ENCODE measurements around the gene INTS3. TPM values are rescaled to one million over a fixed set of nuclear protein-coding genes. Genes with fewer than 3 reads are reported as not detected.

Gene INTS3, protein sequence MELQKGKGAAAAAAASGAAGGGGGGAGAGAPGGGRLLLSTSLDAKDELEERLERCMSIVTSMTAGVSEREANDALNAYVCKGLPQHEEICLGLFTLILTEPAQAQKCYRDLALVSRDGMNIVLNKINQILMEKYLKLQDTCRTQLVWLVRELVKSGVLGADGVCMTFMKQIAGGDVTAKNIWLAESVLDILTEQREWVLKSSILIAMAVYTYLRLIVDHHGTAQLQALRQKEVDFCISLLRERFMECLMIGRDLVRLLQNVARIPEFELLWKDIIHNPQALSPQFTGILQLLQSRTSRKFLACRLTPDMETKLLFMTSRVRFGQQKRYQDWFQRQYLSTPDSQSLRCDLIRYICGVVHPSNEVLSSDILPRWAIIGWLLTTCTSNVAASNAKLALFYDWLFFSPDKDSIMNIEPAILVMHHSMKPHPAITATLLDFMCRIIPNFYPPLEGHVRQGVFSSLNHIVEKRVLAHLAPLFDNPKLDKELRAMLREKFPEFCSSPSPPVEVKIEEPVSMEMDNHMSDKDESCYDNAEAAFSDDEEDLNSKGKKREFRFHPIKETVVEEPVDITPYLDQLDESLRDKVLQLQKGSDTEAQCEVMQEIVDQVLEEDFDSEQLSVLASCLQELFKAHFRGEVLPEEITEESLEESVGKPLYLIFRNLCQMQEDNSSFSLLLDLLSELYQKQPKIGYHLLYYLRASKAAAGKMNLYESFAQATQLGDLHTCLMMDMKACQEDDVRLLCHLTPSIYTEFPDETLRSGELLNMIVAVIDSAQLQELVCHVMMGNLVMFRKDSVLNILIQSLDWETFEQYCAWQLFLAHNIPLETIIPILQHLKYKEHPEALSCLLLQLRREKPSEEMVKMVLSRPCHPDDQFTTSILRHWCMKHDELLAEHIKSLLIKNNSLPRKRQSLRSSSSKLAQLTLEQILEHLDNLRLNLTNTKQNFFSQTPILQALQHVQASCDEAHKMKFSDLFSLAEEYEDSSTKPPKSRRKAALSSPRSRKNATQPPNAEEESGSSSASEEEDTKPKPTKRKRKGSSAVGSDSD
- total RNA-seq (2014; rRNA removed; shearing (Covaris generic)), result 16.7 and 18.6 TPM in 2 replicates

DNA sequence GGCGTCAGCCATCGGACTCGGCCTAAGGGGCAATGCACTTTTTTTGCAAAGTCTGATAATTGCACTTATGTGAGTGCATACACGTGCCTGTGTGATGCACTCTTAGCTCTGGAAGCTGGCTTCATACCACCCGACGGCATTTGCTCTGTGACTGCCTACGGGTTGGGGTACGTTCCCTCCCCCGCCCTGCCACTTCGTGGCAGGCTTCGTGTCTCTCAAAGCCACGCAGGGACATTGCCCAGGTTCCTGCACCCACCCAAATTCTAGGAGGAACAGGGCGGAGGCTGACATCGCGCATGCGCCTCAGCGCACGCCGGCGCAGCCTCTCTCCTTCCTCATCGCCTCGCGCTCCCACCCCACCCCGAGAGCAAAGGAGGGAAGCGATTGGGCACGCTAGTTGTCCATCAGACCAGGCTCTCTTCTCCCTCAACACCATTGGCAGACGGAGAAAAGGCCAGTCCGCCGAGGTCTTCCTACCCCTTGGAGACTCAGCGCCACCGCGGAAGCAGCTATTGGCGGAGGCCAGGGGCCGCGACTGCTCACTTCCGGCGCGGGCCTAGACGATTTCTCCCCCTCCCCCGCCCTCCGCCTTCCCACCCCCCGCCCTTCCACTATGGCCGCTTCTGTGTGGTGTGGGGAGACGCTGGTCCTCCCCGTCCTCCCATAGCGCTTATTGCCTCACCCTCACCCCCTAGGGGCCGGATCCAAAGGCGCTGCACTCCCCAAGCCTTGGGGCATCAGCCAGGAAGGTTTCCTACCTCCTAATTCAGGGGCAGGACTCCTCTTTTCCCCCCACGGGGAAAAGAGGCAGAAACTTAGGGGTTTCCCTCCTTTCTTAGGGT, at the start of gene INTS3:
INTS3 (plus strand) TSS at position 588 of the 842 bp plus-strand sequence. CDS start 585 bp downstream, outside the sequence.
- peak; percentile 100 for DNase-seq (ENCODE audit: low spot score)

DNA sequence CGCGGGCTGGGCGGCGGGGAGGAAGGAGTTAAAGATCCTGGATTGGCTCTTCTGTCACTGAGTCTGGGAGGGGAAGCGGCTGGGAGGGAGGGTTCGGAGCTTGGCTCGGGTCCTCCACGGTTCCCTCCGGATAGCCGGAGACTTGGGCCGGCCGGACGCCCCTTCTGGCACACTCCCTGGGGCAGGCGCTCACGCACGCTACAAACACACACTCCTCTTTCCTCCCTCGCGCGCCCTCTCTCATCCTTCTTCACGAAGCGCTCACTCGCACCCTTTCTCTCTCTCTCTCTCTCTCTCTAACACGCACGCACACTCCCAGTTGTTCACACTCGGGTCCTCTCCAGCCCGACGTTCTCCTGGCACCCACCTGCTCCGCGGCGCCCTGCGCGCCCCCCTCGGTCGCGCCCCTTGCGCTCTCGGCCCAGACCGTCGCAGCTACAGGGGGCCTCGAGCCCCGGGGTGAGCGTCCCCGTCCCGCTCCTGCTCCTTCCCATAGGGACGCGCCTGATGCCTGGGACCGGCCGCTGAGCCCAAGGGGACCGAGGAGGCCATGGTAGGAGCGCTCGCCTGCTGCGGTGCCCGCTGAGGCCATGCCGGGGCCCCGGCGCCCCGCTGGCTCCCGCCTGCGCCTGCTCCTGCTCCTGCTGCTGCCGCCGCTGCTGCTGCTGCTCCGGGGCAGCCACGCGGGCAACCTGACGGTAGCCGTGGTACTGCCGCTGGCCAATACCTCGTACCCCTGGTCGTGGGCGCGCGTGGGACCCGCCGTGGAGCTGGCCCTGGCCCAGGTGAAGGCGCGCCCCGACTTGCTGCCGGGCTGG, 49.1 kb upstream of the INTS3 start, which contains the start of gene NPR1:
NPR1 (plus strand) TSS at position 170 of the 818 bp plus-strand sequence; CDS start at position 591, 421 bp downstream.
- DNase-seq (ENCODE audit: low spot score), result no peak

DNA sequence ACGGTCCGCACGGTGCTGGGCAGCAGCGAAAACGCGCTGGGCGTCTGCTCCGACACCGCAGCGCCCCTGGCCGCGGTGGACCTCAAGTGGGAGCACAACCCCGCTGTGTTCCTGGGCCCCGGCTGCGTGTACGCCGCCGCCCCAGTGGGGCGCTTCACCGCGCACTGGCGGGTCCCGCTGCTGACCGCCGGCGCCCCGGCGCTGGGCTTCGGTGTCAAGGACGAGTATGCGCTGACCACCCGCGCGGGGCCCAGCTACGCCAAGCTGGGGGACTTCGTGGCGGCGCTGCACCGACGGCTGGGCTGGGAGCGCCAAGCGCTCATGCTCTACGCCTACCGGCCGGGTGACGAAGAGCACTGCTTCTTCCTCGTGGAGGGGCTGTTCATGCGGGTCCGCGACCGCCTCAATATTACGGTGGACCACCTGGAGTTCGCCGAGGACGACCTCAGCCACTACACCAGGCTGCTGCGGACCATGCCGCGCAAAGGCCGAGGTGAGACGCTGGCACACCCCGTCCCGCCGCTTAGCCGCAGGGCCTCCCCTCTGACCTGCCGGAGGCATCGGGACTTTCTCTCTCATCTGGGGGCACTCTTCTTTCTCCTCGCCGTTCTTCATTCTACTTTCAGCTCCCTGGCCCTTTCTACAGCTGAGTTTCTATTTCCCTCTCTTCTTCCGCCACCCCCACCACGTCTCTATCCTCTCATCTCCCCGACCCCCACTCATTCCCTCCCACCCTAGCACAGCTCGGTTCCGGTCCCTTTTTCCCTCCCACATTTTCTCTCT, 48.3 kb upstream of the INTS3 start:
- DNase-seq (ENCODE audit: low spot score), result no peak

DNA sequence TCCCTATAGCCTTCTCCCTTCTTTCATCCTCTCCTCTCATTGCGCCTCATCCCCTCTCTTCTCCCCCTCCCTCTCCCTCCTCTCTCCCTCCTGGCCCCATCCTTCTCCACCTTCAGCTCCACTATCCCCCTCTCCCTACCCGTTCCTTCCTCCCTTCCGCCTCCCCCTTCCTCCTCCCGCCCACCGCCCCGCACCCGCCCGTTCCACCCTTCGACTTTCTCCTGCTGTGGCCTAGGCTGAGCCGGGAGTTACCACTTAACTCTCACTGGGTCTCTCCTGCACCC, 47.8 kb upstream of the INTS3 start:
- no peak for DNase-seq (ENCODE audit: low spot score)

DNA sequence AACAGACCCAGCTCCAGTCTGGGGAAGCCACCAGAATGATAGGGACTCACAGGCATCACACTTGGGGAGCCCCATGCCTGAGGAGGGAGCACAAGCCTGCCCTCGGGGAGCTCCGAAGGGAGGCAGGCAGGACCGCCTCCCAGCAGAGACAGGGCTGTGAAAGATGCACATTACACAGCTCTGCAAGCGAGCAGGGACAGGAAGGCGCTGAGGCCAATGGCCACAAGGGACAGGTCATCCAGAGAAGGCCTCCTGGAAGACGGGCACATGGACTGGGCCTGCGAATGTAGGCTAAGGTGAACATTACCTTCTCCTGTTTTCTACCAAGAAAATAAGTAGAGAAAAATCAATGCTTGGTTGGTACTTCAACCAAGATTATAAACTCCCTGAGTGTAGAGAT, 45.1 kb upstream of the INTS3 start:
- no peak for DNase-seq (ENCODE audit: low spot score)

DNA sequence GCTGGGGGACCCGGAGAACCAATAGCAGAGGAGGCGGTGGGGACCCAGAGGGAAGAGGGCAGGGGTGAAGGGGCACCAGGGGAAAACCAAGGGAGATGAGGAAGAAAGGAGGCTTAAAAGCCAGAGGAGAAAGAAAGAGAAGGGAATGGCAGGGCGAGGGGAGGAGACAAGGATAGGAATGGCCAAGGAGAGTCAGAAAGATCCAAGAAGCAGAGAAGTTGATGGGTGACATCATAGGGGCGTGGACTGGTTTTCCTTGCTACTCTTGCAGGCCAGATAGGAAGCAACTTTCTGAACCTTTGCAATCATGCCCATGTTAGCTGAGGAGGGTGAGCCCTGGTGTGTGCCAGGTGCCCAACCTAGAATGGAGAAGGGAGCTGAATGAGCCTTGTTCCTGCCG, 44.0 kb upstream of the INTS3 start:
- no peak for DNase-seq (ENCODE audit: low spot score)

DNA sequence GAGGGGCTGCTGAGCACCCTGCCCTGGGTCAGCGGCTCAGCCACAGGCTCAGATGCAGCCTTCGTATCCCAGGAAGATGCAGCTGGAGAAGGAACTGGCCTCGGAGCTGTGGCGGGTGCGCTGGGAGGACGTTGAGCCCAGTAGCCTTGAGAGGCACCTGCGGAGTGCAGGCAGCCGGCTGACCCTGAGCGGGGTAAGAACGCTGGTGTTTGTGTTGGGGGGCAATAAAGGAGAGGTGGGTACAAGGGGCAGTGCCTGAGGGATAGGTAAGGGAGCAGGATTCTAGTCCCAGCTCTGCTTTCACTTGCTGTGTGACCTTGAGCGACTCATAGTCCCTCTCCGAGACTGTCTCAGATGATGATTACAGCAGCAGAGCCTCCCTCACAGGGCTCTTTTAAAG, 43.0 kb upstream of the INTS3 start:
- DNase-seq (ENCODE audit: low spot score), result no peak

DNA sequence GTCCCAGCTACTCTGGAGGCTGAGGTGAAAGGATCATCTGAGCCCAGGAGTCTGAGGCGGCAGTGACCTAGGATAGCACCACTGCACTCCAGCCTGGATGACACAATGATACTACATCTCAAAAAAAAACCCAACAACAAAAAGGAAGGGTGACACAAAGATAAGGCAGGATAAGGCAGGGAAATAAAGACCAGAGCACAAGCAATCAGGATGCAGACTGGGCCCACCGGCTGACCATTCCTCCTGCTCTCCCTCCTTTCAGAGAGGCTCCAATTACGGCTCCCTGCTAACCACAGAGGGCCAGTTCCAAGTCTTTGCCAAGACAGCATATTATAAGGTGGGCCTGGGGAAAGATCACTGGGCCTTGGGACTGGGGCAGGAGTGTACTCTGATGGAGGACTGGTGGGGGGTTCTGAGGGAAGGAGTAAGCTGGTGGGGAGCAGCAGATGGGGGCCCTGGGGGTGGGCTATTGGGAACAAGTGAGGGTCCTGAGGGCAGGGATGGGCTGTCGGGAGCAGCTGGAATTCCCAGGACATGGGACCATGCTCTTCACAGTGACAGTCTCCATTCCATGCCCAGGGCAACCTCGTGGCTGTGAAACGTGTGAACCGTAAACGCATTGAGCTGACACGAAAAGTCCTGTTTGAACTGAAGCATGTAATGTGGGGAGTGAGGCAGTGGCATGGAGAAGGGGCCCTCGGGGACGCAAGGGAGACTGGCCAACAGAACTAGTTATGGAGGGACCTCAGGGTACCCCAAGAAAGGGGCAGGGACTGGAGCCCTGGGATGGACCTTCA, 42.1 kb upstream of the INTS3 start:
- no peak for DNase-seq (ENCODE audit: low spot score)

DNA sequence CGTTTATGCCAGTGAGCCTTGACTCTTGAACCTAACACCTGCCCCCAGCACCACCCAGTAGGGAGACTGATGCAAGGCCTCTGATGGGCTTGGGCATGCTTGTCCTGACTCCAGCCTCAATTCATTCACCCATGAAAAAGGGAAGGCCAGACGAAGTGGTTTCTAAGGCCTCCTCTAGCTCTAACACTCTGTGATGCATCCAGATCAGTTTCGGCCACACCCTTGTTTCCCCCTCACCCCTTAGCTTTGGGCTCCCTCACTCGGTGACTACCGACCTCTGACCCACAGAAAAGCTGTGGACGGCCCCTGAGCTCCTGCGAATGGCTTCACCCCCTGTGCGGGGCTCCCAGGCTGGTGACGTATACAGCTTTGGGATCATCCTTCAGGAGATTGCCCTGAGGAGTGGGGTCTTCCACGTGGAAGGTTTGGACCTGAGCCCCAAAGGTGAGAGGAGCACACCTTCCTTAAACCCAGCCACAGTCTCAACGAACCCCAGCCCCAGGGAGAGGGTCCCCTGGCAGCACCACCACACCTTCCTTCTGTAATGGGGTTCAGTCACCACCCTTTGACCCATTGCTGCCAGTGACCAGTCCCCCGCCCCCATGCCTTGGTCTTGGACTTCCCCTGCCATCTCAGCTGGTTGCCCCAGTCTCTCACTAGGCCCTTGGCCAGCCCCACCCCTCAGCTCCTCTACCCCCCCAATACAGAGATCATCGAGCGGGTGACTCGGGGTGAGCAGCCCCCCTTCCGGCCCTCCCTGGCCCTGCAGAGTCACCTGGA, 40.3 kb upstream of the INTS3 start:
- DNase-seq (ENCODE audit: low spot score), result no peak

DNA sequence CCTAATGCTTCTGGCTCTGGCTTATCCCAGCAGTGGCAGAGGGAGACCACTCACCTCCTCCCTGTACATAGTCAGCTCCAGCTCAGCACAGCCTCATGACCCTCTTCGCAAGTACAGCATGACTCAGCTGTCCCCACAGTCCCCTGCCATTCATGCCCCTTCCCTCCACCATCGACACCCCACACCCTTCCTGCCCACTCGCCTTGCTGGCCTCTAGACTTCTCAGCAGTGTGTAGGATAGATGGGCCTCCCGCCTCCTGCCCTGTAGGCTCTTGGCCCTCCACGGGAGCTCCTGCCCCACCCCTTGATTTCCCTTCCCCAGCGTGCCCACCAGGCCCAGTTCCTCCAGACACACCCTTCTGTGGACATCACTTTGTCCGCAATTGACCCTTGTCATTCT, 39.6 kb upstream of the INTS3 start:
- no peak for DNase-seq (ENCODE audit: low spot score)

DNA sequence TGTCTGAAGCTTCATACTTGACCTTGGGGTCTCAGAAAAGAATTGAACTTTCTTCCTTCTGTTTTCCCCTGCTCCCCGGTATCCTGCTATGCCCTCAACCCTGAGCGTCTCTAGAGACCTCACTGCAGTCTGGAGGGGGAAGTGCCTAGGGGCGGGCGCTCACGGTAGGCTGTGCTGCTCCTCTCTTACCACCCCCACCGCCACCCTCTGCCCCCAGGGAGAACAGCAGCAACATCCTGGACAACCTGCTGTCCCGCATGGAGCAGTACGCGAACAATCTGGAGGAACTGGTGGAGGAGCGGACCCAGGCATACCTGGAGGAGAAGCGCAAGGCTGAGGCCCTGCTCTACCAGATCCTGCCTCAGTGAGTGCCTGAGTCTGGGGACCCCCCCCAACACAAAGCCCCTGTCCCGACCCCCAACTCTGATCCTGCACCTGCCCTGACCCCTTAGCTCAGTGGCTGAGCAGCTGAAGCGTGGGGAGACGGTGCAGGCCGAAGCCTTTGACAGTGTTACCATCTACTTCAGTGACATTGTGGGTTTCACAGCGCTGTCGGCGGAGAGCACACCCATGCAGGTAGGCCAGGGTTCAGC, 39.0 kb upstream of the INTS3 start:
- no peak for DNase-seq (ENCODE audit: low spot score)

DNA sequence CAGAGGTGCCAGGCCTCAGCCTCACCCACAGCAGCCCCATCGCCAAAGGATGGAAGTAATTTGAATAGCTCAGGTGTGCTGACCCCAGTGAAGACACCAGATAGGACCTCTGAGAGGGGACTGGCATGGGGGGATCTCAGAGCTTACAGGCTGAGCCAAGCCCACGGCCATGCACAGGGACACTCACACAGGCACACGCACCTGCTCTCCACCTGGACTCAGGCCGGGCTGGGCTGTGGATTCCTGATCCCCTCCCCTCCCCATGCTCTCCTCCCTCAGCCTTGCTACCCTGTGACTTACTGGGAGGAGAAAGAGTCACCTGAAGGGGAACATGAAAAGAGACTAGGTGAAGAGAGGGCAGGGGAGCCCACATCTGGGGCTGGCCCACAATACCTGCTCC, 34.4 kb upstream of the INTS3 start:
- DNase-seq (ENCODE audit: low spot score), result no peak

DNA sequence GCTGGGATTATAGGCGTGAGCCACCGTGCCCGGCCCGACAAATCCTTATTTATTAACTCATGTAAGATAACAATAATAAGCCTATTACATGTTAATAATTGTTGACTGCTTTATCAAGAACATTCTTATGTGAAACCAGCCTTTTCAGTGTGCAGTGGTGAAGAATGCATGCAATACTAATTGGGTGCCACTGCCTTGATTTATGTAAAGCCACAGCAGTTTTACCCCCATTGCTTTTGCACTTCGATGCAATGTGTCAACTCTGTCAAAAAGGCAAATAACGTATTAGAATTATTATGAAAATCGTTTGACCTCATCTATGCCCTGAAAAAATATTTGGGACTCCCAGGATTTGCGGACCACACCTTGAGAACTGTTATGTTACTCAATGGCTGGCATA, 31.1 kb upstream of the INTS3 start:
- no peak for DNase-seq (ENCODE audit: low spot score)

DNA sequence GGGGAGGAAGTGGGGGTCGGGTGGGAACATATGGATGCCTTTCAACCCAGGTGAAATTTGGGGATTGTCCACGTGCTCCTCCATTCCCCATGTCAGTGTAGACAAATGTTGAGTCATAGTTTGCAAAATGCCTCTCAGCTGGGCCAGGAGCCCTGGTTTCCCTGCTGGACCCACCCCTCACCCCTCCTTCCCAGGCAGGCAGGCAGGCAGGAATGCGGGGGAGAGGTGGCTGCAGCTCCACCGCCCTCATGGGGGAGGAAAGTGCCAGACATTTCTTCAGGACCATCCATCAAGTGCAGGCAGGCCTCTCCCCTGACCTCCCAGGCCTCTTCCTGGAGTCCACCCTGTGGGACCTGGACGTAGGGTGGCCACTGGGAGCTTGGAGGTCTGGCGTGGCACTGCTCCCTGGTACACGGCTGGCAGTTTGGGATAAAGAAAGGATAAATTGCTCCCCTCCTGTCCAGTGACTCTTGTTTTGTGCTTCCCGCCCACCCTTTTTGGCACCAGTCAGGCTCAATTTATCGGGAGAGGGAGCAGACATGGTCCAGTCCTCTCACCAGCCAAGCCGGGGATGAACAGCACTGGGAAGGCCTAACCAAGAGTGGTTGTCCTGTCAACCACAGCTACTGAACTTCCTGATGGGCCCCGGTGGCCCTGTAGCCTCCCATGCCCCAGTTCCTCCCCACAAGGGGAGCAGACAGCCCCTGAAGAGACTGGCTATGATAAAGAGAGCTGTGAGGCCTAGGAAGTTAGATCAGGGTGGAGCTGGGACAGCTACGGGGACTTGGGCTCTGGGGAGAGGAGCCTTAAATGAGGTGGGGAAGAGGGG, 30.4 kb upstream of the INTS3 start:
- DNase-seq (ENCODE audit: low spot score), result no peak

DNA sequence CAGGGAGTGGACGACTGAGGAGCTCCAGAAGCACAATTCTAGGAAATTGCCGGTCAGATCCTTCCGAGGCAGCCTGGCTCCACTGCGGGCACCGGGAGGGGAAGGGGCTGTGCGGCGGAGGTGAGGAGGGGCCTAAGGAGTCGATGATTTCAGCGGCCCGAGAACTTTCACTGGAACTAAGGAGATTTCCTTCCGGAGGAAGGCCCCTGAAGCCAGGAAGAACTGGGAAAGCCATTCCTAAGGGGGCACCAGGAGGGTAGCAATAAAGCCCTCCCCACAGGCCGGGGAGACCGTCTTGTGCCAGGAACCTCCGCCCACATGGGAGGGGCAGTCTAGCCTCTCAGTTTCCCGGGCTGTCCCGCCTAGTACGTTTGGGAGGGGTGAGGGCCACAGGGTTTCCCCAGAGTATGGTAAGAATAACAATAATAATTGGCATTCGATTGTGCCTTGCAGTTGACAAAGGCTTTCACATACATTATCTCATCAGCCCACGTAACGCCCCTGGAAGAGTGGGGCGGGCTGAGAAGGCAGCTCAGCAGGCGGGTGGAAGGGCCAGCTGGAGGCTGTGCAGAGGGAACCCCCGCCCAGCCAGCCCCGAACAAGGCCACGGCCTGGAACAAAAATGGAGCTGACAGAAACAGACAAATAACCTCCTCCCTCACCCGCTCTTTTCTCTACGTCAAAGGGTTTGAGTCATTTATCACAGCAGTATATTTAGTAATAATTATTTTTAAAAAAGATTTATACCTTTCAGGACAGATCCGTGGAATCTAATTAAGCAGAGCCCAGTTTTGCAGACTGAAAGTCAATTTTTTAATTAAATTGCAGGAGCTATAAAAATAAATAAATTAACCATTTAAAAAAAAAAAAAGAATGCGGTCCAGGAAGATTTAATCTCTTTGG, 29.6 kb upstream of the INTS3 start:
- DNase-seq (ENCODE audit: low spot score), result no peak
